TTC549 (cell line): ENCODE results near the gene WFDC6.
"Not testable (repeated sequence)": the region's sequence is repeated elsewhere in the genome, so short reads cannot be mapped to it uniquely, and the experiment has no call there.

Experiments
- FAIRE-seq: peaks from 2 replicates; lab custom pipeline; 2012; peaks lifted over from hg19 to GRCh38; lab: Jason Lieb, UNC

The WFDC6 gene

DNA sequence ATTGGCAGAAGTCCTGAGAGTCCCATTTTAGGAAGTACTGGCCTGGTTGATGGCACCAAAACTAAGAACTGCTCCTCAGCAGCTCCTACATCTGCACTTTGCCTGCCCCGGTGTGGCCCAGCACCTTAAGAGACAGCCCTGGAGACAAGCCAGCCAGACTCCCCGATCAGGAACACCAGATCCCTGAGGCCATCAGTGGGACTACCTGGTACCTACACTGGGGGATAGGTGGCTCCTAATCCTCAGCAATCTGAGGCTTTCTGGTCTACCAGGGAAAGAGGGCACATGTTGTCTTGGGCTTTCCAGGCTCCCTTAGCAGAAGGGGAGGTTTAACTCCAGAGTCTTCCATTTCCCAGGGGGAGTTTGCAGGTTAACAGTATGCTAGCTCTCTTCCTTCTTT is at the start of gene WFDC6:
Gene WFDC6, minus strand, starts transcription at position 101 of the 400 bp plus-strand sequence. Its CDS starts 75 bp downstream, at position 26.
- no peak for FAIRE-seq

DNA sequence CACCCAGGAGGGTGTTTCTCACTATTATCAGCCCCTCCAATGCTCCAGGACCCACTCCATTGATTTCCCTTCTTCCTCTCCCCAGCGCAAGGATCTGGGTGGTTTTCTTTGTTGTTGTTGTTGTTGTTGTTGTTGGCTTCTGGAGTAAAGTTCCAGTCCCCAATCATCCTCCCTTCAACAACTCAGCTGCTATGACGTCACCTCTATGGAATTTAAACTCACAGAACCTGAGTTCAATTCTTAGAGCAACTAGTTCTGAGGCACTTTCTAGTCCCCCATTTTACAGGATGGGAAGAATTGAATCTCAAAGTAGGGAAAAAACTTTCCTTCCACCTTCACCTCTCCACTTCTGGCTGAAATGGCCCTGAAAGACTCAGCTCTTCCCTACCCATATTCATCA is 49.5 kb upstream of the WFDC6 start:
- no peak for FAIRE-seq

DNA sequence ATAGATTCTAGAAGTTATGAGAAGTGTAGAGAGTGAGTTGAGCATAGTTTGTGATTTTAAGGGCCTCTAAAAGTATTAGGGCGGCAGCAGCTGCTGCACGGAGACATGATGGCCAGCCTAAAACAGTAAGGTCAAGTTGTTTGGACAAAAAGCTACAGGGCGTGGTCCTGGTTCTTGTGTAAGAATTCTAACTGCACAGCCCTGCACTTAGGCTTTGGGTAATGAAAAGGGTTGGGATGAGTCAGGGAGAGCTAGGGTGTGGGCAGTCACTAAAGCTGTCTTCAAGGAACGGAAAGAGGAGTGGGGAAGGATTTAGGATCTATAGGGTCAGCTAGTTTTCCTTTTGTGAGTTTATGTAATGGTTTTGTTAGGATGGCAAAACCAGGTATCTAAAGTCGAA is 46.7 kb upstream of the WFDC6 start:
- FAIRE-seq: not testable (repeated sequence)

DNA sequence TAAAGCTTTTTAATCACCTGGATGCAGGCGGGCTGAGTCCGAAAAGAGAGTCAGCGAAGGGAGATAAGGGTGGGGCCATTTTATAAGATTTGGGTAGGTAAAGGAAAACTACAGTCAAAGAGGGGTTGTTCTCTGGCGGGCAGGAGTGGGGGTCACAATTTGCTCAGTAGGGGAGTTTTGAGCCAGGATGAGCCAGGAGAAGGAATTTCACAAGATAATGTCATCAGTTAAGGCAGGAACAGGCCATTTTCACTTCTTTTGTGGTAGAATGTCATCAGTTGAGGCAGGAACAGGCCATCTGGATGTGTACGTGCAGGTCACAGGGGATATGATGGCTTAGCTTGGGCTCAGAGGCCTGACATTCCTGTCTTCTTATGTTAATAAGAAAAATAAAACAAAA is 45.0 kb upstream of the WFDC6 start:
- not testable (repeated sequence) for FAIRE-seq

DNA sequence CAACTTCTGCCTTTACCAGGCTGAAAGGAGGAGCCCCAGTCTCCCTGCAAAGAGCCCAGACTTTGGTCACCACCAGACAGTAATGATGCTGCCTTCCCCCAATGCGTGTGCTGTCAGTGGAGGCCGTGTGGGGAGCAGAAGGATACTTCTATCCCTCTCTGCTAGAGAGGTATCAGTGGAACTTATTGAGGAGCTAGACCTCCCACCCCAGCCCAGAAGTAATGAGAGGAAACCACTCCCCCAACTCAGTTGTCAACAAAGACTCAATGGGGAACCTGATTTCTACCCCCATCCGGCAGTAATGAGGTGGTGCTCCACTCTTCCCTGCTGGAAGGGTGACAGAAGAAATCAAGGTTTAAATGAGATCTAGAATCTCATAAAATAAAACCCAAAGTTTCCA is 44.2 kb upstream of the WFDC6 start:
- FAIRE-seq: no peak

DNA sequence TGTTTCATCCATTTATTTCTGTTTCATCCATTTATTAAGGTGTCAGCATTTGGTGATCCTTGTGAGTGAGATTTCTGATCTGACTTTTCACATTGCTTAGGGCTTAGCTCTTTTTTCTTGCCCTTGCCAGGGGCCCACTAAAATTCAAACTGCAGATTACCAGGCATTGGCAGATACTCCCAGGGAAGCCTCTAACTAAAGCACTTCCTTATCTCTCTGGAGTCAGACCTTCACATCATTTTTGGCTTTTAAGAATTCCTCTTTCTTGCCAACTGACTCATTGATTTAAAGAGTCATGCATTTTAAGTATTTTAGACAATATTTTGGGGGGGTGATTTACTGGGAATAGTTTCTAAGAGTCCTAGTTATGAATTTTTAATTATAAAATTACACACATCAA is 42.4 kb upstream of the WFDC6 start:
- FAIRE-seq: no peak

DNA sequence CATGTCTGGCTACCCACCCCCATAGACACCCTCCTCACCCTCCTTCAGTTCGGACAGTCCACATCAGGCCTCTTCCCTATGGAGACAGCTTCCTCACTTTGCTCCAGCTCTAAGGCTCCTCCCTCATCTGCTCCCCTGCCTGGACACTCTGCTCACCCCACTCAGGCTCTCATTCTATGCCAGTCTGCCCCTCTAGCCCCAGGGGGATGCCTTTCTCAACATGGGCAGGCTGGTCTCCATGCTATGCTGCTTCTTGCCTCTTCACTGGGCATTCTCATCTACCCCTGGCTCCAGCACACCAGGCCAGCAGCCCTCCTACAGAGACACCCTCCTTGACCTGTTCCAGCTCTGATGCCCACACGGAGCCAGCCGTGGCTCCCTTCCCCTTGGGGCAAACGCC is 39.9 kb upstream of the WFDC6 start, which contains the start of gene WFDC8:
Gene WFDC8, minus strand, starts transcription at position 101 of the 400 bp plus-strand sequence. Its CDS starts 37 bp downstream, at position 64.
- FAIRE-seq: no peak

DNA sequence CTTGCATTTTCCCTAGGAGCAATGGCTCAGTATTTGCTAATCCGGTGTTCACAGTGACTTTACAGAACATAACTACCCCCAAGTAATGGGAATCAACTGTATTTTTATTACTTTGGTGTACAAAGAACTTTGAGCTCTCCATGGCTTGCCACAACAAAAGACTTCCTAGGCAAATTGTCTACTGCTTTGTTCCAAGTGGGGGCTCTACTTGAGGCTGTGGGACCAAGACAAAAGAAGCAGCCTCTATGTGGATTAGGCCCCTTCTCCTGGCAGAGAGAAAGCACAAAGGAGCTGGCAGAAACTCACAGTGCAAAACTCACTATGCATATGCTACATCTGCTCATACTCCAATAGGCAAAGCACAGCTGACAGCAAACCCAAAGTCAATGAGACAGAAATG is 38.9 kb upstream of the WFDC6 start:
- no peak for FAIRE-seq

DNA sequence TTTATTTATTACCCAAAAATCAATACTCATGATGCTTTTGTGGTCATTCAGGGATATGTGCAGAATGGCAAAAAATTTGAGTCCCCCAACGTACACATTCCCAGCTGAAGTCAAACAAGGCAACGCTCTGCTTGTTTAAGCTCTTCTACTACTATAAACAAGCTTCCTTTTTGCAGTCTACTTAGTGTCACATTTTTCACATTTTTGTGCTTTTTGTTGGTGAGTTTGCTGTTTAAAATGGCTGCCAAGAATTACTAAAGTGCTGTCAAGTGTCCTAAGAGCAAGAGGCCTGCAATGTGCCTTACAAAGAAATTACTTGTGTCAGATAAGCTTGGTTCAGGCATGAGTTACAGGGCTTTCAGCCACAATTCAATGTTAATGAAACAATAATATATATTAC is 37.7 kb upstream of the WFDC6 start:
- FAIRE-seq: no peak

DNA sequence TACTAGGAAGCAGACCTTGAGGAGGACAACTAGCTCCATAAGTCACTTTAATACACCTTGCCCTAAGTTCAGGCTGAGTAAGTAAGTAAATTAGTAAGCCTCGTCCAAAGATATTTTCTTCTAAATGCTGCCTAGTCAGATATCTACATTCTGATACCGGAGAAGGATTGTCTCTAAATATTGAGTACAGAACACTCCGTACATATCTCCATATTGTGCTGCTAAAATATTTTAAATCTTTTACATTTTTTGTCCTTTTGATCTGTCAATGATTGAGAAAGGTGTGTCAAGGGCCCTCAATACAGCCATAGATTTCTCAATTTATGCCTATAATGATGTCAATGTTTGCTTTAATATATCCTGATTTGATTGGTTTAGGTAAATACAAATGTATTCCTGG is 36.6 kb upstream of the WFDC6 start:
- FAIRE-seq: no peak

DNA sequence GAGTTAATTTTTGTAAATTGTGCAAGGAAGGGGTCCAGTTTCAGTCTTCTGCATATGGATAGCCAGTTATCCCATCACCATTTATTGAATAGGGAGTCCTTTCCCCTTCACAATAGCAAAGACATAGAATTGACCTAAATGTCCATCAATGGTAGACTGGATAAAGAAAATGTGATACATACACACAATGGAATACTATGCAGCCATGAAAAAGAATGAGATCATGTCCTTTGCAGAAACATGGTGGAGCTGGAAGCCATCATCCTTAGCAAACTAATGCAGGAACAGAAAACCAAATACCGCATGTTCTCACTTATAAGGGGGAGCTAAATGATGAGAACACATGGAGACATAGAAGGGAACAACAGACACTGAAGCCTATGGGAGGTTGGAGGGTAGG is 30.4 kb upstream of the WFDC6 start:
- FAIRE-seq: not testable (repeated sequence)

DNA sequence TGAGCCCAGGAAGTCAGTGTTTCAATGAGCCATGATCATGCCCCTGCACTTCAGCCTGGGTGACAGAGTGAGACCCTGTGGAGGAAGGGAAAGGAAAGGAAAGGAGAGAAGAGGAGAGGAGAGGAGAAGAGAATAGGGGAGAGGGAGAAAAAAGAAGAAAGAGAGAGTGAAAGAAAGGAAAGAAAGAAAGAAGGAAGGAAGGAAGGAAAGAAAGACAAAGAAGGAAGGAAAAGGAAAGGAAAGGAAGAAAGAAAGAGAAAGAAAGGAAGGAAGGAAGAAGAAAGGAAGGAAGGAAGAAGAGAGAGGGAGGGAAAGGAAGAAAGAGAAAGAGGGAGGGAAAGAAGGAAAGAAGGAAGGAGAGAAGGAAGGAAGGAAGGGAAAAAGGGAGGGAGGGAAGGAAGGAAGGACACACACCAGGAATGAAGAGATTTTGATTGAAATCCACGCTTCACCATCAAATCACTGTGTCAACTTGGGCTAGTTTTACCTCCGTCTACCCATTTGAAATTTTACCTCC is 25.5 kb upstream of the WFDC6 start:
- no peak for FAIRE-seq

DNA sequence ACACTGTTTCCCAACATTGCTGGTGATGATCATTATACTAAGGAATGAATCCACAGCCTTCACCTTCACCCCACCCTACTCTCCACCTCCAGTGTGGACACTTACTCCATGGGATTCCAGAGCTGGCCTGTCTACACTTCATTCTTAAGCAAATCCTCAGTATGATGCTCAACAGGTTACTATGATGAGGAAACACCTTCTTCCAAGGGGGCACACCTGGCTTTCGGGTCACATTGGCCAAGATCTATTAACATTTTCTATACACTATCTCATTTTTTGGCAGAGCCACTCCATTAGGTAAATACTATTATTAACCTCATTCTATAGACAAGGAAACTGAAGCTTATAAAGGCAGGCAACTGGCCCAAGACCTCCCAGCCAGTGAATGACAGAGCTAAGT is 15.9 kb upstream of the WFDC6 start:
- FAIRE-seq: no peak

DNA sequence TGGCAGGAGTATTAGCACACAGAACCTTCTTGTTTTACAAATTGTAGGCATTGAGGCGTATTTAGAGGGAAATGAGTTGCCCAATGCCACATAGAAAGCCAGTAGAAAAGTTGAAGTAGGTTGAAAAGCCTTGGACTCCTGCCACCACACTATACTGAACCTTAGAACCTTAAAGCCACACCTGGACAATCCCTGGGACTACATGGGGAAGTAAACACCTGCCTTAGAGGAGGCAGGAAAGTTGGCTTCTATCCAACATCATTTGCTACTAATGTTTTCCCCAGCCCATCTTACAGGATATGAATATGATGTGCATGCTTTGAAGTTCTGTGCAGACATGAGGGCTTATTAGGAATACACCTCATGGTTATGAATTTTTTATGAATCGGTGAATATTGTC is 13.2 kb upstream of the WFDC6 start:
- no peak for FAIRE-seq

DNA sequence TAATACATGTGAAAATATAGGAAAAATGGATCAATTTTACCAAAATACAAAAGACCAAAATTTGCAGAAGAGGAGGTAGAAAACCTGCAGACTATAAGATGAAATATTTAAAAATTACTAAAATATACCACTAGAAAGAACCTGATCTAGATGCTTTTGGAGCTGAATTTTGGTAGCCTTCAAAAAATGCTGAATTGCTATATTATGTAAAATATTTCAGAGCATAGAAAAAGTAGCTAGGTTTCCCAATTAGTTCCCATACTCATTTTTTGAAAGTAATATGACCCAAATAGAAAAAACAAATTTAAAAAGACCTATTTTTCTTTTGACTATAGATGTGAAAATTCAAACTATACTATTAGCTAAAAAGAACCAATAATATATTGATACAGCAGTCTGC is 11.5 kb upstream of the WFDC6 start:
- FAIRE-seq: no peak

DNA sequence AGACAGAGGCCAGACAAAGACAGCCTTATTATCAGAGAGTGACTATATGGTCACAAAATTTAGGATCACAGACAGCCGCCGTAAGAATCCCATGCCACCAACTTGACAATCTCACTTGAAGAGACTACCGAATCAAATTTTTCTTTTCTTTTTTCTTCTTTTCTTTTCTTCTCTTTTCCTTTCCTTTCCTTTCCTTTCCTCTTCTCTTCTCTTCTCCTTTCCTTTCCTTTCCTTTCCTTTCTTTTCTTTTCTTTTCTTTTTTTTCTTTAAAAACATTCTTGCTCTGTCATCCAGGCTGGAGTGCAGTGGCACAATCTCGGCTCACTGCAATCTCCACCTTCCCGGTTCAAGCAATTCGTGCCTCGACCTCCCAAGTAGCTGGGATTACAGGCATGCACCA is 9.1 kb upstream of the WFDC6 start:
- FAIRE-seq: no peak

DNA sequence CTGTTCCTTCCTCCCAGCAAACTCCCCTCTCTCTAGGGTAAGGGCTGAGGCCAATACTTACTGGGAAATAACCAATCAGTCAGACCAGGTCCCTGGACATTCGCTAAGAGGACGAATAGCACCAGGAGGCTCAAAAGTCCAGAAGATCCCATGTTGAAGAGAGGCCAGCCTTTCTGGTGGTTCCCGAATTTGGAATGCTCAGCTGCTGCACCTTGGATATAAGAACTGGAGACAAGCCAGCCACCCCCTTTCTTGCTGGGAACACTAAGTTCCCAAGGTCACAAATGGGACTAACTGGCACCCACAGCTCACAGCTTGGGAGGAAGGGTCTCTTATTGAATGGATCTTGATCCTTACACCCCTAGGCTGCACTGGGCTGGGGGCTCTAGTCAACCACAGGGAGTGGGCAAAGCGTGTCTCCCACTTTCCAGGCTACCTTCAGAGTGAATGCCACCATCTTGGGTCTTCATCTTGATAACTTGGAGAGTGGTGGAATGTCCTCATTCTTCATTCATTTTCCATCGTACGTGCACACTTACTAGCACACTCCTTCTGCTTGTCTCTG is 8.0 kb upstream of the WFDC6 start, which contains the start of gene EPPIN:
Gene EPPIN, minus strand, starts transcription at position 196 of the 565 bp plus-strand sequence. Its CDS starts 44 bp downstream, at position 152.
- no peak for FAIRE-seq

DNA sequence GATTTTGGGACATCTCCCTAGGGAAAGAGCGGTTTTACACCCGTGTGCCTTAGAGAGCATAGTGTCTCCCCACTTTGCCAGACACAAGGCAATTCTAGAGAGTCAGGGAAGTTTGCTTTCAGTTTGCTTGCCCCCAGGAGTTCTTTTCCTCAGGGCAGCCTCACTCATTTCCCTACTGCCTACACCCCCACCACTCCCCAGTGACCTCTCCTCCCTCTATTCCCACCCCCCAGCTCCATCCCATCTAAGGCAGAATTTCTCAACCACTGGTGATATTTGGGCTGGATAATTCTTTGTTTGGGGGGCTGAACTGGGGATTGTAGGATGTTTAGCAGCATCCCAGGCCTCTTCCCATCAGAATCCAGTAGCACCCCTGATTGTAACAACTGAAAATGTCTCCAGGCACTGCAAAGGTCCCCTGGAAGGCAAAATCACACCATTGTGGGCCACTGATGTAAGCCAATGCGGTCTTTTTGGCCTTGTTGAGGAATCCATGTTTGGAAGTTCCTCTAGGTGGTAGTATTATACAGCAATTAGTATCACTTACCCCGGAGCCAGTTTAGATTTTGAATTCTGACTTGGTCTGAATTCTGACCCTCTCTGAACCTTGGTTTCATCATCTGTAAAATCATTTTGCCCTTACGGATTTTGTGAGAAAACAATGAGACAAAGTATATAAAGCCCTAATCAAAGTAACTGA is 6.6 kb upstream of the WFDC6 start:
- FAIRE-seq: no peak

DNA sequence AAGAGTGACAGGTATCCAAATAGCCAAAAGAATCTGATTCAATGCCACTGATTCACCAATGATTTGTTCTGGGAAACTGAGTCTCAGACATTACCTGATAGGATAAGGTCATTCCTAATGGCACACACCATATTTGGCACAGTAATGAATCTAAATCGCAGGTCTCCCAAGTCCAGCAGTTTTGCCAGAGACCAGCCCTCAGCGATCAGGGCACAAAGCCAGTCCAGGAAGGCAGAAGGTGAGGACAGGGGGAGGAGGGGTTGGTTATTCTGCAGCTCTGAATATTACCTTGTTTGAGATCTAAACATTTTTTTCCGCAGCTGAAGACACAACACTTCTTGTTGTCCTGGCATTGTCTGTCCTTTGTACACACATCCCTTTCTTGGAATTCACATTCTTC is 6.1 kb upstream of the WFDC6 start:
- FAIRE-seq: no peak

DNA sequence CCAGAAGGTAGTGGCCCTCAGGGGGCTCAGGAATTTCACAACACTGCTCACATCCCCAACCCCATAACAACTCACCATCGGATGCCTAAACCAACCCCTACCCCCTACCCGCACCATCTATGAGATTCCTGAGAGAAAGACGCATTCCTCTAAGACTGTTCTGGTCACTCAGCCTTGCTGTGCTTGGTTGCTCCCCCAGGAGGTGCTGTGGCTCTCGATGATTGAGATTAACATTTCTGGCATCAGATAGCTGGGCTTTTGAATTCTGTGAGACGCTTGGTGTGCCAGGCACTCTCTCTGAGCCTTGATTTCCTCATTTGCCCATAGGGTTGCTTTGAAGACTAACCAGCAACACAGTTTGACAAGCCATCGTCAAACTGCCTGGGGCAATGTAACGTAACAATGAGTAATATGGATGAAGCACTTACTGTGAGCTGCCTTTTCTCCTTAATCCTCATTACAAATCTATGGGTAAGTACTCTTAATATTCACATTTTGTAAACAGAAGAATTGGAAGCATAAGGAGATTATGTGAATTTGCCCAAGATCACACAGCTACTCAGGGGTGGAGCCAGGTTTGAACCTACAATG is 978 bp downstream of the WFDC6 start:
- no peak for FAIRE-seq

DNA sequence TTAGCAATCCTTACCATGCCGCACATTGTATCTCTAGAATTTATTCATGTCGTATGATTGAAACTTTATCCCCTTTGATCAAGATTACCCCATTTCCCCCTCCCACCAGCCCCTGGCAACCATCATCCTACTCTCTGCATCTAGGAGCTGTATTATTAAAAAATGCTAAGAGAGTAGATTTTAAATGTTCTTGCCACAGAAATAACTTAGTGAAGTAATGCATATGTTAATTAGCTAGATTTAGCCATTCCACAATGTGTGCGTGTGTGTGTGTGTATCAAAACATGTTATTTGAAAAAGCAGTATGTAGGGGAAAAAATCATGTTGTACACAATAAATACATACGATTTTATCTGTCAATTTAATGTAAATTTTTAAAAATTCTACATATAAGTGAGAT is 12.0 kb downstream of the WFDC6 start:
- FAIRE-seq: no peak

DNA sequence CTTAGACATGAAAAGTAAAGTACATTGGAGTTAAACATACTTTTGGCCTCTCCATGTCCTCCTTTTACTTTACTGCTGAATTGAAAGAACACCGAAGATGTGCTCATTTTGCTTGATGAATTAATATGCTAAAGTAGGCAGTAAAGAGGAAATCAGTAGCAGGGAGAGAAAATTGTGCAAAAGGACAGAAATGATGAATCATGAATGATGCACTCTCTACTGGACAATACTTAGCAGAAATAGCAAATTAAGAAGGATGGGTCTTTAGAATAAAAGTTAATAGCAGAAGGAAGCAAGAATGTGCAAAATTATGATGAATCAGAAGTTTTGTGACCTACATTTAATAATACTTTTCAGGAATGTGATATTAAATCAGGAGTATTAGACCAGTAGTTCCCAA is 15.5 kb downstream of the WFDC6 start:
- FAIRE-seq: no peak

DNA sequence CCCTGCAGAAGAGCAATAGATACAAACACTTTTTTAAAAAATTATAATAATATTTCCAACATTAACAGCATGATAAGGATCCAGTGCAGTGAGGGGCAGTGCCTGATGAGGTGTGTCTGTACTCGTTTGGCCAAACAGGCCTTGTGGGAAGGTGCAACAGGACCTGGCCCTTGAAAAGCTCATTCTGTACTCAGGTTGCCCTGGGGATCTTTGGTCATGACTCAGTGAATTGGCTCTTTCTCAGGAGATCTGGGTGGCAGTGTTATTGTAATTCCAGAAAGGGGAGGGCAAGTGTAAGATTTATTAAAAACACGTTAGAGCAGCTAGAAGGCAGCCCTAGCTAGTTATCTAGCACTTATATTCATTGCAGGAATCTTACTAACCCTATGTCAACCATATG is 21.0 kb downstream of the WFDC6 start:
- FAIRE-seq: no peak
